Kidney epithelial cell (primary cell): ENCODE measurements around the gene RNF141. TPM values are rescaled to one million over a fixed set of nuclear protein-coding genes. Genes with fewer than 3 reads are reported as not detected.

Experiments used
- DNase-seq: peaks from one replicate; pipeline ENCODE4 v3.0.0-alpha.2; 2010; ENCODE audit warnings: low read depth
- H3K27me3 ChIP-seq: 2 replicates; pipeline ENCODE4 v1.6.0; 2011; ENCODE audit warnings: low read length; ENCODE audit not compliant: control insufficient read depth, insufficient read depth
- H3K36me3 ChIP-seq: 2 replicates; pipeline ENCODE4 v1.5.1; 2011; ENCODE audit warnings: low read length; ENCODE audit not compliant: control insufficient read depth, insufficient read depth
- H3K4me3 ChIP-seq: 2 replicates; pipeline ENCODE4 v1.5.1; 2011; ENCODE audit warnings: low read depth, mild to moderate bottlenecking, control low read depth, low read length
- CTCF ChIP-seq: IDR thresholded peaks from 2 replicates; pipeline ENCODE4 v1.5.1; 2011; ENCODE audit warnings: mild to moderate bottlenecking, moderate library complexity, low read length, control low read depth, inconsistent platforms; ENCODE audit not compliant: insufficient read depth, poor library complexity, severe bottlenecking
- total RNA-seq: library from RNA; depleted of rRNA; stranded (reverse); fragments of >200 nt; gene quantifications from 2 replicates; pipeline ENCODE4 v1.2.3, GENCODE V29; 2015

Gene RNF141
- total RNA-seq, 1 donor from 2014 or later: 26.0 TPM

DNA sequence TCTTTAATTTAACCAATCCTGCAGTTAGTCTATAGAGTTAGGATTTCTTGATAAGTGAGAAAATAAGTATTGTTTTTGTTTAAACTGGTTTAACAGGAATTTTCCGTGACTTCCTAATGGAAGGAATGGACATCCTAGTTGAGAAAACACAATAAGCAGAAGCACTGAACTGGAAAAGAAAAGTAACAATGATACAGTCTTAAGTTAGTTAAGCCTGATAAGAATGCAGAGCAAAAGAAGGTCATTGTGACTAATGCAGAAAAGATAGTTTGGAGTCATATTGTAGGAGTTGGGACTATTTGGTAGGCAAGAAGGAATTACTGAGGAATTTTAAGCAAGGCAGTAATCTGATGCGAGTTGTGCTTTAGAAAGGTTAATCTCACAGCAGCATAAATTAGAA, 11.7 kb downstream of the RNF141 start:
- no peak for DNase-seq

GRCh38 chr11:10528121-10528520, 12.9 kb downstream of the RNF141 start:
- Histone ChIP-seq H3K27me3 (no peaks in the 10 kb centered on the region), H3K4me3 (no peak overlapping the region), H3K36me3 (no peaks in the 10 kb centered on the region)
- no peak for DNase-seq
- no peak for TF ChIP-seq CTCF

More for the DNA sequence above, 11.7 kb downstream of the RNF141 start:
- Histone ChIP-seq H3K36me3 (no peaks in the 10 kb centered on the region), H3K4me3 (no peak overlapping the region), H3K27me3 (no peaks in the 10 kb centered on the region)
- no peak for TF ChIP-seq CTCF

DNA sequence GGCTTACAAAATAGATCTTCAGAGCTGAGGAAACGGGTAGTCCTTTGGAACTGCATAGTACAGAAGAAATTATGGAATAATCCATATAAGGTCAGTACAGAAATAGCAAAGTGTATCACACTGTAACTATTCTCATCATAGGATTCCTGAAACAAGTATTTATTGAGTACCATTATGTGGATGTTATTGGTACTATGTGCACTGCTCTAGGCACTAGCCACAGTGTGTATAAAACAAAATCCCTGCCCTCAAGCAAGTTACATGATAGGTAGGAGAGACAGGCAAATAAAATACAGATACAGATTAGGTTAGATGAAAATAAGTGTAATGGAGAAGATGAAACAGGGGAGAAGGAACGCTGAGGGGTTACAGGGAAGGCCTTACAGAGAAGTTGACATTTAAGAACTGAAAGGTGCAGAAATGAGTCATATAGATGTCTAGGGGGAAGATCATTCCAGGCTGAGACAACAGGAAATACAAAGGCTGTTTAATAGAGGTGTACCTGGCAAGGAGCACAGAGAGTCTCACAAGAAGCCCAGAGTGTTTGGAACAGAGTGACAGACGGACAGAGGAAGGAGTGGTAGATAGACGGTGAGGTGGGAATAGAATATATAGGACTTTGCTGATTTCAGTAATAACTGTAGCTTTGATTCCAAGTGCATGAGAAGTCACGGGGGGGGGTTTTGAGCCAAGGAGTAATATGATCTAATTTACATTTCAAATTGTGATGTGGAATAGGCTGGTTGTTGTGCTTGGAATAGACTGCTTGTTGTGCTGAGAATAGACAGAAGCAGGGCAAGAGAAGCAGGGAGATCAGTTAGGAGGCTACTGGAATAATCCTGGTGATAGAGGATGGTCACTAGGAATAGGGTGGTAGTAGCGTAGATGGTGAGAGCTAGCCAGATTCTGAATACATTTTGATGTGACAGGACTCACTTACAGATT, 13.7 kb downstream of the RNF141 start:
- Histone ChIP-seq H3K36me3 (no peaks in the 10 kb centered on the region), H3K27me3 (no peaks in the 10 kb centered on the region), H3K4me3 (no peak overlapping the region)
- no peak for DNase-seq
- TF ChIP-seq CTCF: no peak

GRCh38 chr11:10524471-10524870, 16.5 kb downstream of the RNF141 start:
- Histone ChIP-seq H3K36me3 (no peaks in the 10 kb centered on the region), H3K27me3 (no peaks in the 10 kb centered on the region), H3K4me3 (no peak overlapping the region)
- no peak for DNase-seq
- no peak for TF ChIP-seq CTCF

GRCh38 chr11:10522921-10523320, 18.1 kb downstream of the RNF141 start:
- H3K27me3 ChIP-seq: no peaks in the 10 kb centered on the region
- no peaks in the 10 kb centered on the region for H3K36me3 ChIP-seq
- no peak overlapping the region for H3K4me3 ChIP-seq
- no peak for DNase-seq
- no peak for TF ChIP-seq CTCF
